ENCODE results near the gene MICAL1.
"Not testable (repeated sequence)": the region's sequence is repeated elsewhere in the genome, so short reads cannot be mapped to it uniquely, and the experiment has no call there.

MICAL1 gene

GRCh38 chr6:109477725-109478124 is 22.2 kb upstream of the MICAL1 start:
- no peak for DNase-seq

GRCh38 chr6:109477184-109477583 is 21.6 kb upstream of the MICAL1 start:
- no peak for DNase-seq

GRCh38 chr6:109475625-109476024 is 20.1 kb upstream of the MICAL1 start:
- DNase-seq = no peak

DNA sequence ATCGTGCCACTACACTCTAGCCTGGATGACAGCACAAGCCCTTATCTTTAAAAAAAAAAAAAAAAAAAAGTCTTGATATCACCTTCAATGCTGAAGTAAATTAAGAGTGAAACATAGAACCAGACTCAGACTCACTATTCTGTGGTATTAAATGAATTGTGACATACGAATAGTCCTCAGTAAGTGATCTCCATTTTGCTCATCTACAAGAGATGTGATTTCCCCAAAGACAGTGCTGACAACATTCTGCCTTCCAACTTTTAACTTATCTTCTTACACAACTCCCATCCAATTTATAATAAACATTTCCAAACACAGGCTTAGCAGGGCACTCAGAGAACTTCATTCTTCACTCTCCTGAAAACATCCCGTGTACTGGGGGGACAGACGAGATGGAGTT is 19.4 kb upstream of the MICAL1 start:
- DNase-seq = no peak

DNA sequence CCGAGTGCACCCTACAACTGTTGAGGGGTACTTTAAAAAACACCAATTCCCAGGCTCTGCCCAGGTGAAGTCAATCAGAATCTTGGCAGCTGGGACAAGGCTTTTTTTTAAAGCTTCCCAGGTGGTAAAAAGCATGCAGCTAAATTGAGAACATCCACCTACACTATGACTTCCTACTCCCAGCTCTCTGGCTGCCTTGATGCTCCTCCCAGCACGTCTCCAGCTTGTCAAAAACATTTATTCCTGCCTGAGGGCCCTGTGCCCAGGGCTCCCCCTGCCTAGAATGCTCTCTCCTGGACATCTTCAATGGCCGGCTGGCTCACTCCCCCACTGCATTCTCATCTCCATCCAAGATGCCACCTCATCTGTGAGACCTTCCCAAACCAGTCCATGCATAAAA is 17.5 kb upstream of the MICAL1 start:
- DNase-seq = no peak

DNA sequence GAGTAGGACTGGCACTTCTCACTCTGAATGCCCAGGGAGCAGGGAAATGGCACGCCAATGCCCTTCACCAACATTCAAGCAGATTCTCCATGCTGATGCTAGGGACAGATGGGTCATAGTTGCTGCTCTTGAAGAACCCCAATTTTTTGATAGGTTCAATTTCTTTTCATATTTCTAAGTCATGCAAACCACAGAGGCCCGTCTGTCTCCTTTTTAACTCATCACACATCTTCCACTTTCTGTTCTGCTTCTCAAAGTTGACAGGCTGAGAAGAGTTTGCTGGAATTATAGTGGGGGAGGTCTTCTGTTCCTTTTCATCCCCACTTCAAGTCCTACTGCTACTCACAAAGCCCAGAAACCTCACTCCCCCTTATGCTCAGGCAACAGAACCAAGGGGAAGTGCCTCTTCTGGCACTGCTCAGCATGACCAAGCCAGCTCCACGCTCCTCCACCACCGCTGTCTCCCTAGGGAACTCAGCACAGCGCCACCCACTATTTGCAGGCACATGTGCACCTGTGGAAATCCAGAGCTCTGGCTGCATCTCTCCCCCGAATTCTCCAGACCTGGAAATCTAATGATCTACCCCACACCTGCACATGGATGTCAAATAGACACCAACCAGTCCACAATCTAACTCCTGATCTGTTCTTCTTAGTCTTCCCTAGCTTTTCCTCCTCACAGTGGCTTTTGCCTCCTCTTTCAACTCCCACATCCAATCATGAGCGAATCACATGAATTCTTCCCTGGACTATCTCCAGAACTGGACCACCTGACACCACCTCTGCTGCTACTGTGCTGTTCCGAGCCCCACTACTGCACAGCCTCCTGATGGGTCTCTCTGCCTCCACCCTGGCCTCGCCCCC is 16.8 kb upstream of the MICAL1 start:
- no peak for DNase-seq

- DNase-seq = no peak
These were observed 15.7 kb upstream of the MICAL1 start for GRCh38 chr6:109471105-109471810.

- no peak for DNase-seq
These were observed 14.1 kb upstream of the MICAL1 start for GRCh38 chr6:109469591-109470189.

GRCh38 chr6:109467696-109468095 is 12.1 kb upstream of the MICAL1 start:
- DNase-seq = no peak

DNA sequence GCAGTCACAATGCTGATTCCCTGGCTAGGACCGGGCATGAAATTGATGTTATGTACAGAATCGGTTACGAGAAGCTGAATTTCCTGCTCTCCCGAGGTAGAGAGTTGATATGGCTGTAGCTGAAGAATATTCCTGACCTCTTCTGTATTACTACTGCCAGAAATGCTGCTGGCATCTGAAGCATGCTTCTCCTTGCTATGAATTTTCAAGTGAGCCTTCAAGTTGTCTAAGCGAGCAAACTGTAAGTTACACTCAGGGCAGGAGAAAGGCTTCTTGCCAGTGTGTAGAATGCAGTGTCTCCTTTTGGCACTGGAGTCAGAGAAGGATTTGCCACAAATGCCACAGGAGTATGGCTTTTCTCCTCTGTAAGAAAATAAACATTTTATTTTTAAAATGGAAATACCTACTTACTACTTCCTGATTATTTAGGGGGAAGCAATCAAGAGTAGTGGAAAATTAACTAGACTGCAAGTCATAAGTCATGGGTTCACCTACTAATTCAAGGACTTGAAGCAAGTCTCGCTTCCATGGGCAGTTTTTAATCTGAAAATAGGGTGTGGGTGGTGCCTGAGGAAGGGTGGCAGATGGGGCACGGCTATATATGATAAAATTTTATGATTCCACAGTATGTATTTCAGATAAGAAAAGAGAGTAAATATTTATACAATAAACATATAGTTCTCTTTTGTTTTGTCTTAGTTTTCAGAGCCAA is 10.8 kb upstream of the MICAL1 start:
- DNase-seq = no peak

GRCh38 chr6:109465772-109466171 is 10.2 kb upstream of the MICAL1 start:
- DNase-seq = no peak

- DNase-seq = no peak
These were observed 6.4 kb upstream of the MICAL1 start for GRCh38 chr6:109461733-109462526.

- DNase-seq = not testable (repeated sequence)
These were observed 5.6 kb upstream of the MICAL1 start for GRCh38 chr6:109461205-109461604.

DNA sequence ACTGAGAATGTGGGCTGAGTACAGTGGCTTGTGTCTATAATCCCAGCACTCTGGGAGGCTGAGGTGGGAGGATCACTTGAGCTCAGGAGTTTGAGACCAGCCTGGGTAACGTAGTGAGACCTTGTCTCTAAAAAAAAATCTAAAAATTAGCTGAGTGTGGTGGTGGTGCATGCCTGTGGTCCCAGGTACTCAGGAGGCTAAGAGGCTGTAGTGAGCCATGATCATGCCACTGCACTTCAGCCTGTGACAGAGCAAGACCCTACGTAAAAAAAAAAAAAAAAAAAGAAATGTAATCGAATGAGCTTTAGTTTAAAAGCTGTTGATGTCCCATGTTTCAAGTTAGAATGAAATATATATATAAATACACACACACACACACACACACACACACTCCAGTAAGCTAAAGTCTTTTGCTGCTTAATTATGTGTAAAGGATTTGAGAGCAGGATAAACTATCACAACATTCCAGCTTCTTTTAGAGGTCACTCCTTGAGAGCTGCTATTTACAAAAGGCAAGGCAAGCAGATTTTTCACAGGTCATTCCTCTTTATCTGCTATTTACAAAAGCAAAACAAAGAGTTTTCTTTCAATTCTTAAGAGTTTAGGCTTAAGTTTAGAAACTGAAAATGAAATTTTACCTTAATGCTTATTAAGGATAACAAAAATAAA is 4.7 kb upstream of the MICAL1 start:
- DNase-seq = no peak

DNA sequence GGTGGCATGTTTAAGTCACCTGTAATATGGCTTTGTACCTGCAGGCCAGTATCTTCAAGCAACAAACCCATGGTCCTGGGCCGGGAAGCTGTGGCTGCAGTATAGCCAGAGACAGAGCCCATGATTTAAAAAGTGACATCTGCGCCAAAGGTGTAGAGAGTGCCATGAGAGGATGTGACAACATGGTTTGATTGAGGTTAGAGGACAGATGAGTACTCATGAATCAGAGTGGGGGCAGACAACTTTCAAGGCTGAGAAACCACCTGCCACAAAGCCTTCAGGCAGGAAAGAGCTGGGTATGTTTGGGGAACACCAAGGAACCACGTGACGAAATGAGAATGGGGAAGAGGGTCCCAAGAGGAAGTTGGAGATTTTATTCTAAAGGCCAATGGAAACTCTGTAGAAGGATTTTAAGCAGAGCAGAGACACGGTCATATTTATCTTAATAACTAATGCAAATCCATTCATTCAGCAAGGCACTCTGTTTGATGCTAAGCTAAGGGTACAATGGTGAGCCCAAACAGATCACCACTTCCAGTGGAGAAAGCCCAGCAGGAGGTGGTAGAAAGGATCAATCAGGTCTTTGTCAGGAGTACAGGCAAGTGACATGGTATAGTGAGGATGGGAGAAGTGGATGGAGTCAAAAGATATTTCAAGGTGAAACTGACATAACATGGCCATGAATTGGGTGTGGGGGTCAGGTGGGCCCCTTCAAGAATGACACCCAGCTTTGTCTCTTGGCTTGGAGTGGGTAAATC is 3.4 kb upstream of the MICAL1 start:
- no peak for DNase-seq

DNA sequence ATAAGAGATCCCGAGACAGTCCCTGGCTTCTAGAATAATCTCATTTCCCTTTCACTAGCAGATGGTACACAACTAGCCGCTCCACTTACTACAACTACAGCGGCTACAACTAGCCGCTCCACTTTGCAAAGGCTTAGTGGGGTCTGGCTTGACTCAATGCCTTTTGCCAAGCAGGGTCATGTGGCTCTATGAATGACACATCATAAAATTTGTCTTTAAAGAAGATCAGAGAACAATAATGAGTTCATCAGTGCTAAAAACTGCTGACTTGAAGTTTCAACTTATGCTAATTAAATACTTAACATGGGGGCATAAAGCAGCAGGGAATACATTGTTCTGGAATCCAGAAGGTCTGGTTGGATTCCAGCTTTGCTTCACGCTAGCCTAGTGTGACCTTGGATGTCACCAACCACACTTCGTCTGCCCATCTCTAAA is 2.0 kb upstream of the MICAL1 start:
- DNase-seq = no peak

- DNase-seq = no peak
These were observed 1.4 kb upstream of the MICAL1 start for GRCh38 chr6:109456710-109457561.

DNA sequence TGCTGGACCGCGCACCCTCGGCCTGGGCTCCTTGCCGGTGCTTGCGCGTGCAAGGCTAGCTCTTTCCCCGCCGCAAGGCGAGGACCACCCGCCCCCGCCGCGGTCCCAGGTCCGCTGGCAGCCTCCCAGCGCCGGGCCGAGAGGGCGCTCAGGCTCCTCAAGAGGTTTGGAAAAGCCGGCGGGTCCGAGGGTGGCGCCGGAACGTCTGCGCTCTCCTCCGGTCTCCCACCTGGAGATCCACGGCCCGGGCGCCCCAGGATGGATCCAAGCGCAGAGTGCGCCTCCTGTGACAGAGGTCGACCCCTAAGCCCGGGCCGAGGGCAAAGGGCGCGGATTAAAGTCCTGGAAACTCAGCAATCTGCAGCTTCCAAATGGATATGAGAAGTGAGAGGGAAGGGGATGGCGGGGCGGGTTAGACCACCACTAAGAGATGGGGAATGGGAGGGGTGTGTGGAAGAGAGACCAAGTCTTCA is 575 bp upstream of the MICAL1 start:
- no peak for DNase-seq

DNA sequence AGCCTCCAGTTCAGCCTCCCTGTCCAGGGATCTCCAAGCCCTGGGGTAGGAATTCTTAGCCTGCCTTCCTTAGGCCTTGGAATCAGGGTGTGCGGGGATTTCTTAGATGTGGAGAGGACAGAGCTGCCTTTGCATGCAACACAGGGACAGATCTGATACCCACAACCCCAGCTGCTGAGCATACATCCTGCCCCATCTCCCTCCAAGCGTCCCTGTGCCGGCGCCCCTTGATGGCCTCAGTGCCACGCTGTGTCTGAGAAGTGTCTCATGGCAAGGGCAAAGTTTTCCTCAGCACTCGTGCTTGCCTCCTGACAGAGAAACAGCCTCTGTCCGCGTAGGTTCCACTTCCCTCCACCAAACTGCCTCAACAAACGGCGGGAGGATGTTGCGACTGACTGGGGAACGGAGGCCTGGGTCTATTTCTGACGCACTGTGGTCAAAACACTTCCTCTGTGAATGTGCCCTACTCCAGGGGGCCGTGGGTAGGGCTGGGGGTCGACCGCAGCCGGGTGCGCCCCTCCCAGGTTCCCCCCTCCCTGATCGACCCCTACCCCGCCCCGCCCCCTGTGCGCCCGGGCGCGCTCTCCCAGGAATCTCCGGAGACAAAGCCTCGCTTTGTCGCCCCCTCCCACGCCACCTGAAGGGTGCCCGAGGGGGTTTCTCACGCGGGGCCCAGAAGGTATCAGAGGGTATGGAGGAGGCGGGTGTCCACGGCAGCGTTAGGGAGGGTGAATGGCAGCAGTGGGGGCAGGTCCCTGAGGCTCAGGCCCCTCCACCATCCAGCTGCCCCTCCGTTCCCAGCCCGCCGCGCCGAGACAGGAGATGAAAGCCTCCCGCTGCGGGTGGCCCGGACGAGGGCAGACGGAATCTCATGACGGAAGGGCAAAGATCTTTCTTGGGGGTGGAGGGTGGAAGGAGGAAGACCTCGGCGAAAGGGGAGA is 806 bp downstream of the MICAL1 start:
- no peak for DNase-seq

Measured in NCI-H2081 (cell line).